NCI-H2081 (cell line): ENCODE data around the gene DSN1.
"Not testable (repeated sequence)": the region's sequence is repeated elsewhere in the genome, so short reads cannot be mapped to it uniquely, and the experiment has no call there.

Experiments
- DNase-seq, 2 experiments: peaks; one replicate each; lab custom pipeline; 2025; lab: John Stamatoyannopoulos, UW

The DSN1 gene

GRCh38 chr20:36773597-36774390 is at the start of gene DSN1:
Gene DSN1, minus strand, starts transcription at chr20:36773763. Its CDS starts 2,305 bp downstream, at chr20:36771458.
- DNase-seq, result peak; percentile 96 to 97

- DNase-seq, result peak in 1 of 2 experiments; percentile 59
Observed at GRCh38 chr20:36823121-36823520, 49.6 kb upstream of the DSN1 start.

- DNase-seq, result no peak
Observed at GRCh38 chr20:36821964-36822437, 48.4 kb upstream of the DSN1 start.

- no peak for DNase-seq
Observed at GRCh38 chr20:36820928-36821327, 47.4 kb upstream of the DSN1 start.

GRCh38 chr20:36820073-36820472 is 46.5 kb upstream of the DSN1 start:
- DNase-seq, result no peak

- no peak for DNase-seq
Observed at GRCh38 chr20:36819659-36820058, 46.1 kb upstream of the DSN1 start.

- peak in 1 of 2 experiments; percentile 29 for DNase-seq
Observed at GRCh38 chr20:36818861-36819260, 45.3 kb upstream of the DSN1 start.

- DNase-seq, result no peak
Observed at GRCh38 chr20:36818185-36818584, 44.6 kb upstream of the DSN1 start.

- no peak for DNase-seq
Observed at GRCh38 chr20:36817496-36817895, 43.9 kb upstream of the DSN1 start.

- no peak for DNase-seq
Observed at GRCh38 chr20:36815454-36816091, 42.0 kb upstream of the DSN1 start.

GRCh38 chr20:36812594-36813463 is 39.3 kb upstream of the DSN1 start:
- no peak for DNase-seq

- peak in 1 of 2 experiments; percentile 13 for DNase-seq
Observed at GRCh38 chr20:36808317-36809257, 35.0 kb upstream of the DSN1 start.

- DNase-seq, result no peak
Observed at GRCh38 chr20:36806049-36806448, 32.5 kb upstream of the DSN1 start.

- DNase-seq, result no peak
Observed at GRCh38 chr20:36805396-36805795, 31.8 kb upstream of the DSN1 start.

- DNase-seq, result no peak
Observed at GRCh38 chr20:36804425-36804824, 30.9 kb upstream of the DSN1 start.

- DNase-seq, result no peak
Observed at GRCh38 chr20:36802326-36803222, 29.0 kb upstream of the DSN1 start.

- DNase-seq, result no peak
Observed at GRCh38 chr20:36800410-36800809, 26.8 kb upstream of the DSN1 start.

GRCh38 chr20:36799313-36799712 is 25.8 kb upstream of the DSN1 start:
- DNase-seq, result not testable (repeated sequence)

- no peak for DNase-seq
Observed at GRCh38 chr20:36796875-36797274, 23.3 kb upstream of the DSN1 start.

- DNase-seq, result no peak
Observed at GRCh38 chr20:36796117-36796516, 22.6 kb upstream of the DSN1 start.
